Measurements from ENCODE around the gene NRL. TPM values are rescaled to one million over a fixed set of nuclear protein-coding genes. Genes with fewer than 3 reads are reported as not detected.

Gene NRL
- total RNA-seq, 4 donors from 2014 or later, result 0.79 to 4.5 (median 3.3) TPM

GRCh38 chr14:24058260-24058950 lies 56.3 kb downstream of the NRL start:
- no peaks in the 10 kb centered on the region for H3K9me3 ChIP-seq
- 39 to 51% methylated on average over 3 to 7 of the region's 7 CpGs for WGBS, 2 donors
- peaks cover 0 to 19% (median 0%) of the 10 kb centered on the region in 4 donors for H3K27me3 ChIP-seq
- no peak overlapping the region for H3K27ac ChIP-seq
- intact Hi-C loops (cut with DNase I), result loop anchor here (5.0 kb wide), 1 partner anchor 44 kb away; no protein-coding TSS in a partner anchor
- peak; percentile 68 to 93 (median 84) for TF ChIP-seq CTCF (IDR thresholded peaks at IDR 0.05)
- no peak for TF ChIP-seq POLR2A (IDR thresholded peaks at IDR 0.05)
- H3K4me1 ChIP-seq, result peaks cover 0 to 10% (median 0%) of the 10 kb centered on the region in 3 donors
- no peak overlapping the region for H3K4me3 ChIP-seq
- no peaks in the 10 kb centered on the region for H3K36me3 ChIP-seq
- no peak for DNase-seq

- no peak for DNase-seq
- no peaks in the 10 kb centered on the region for H3K9me3 ChIP-seq
- peaks cover 0 to 19% (median 0%) of the 10 kb centered on the region in 4 donors for H3K27me3 ChIP-seq
- TF ChIP-seq CTCF (IDR thresholded peaks at IDR 0.05), result no peak
- no peak for TF ChIP-seq POLR2A (IDR thresholded peaks at IDR 0.05)
- H3K36me3 ChIP-seq, result no peaks in the 10 kb centered on the region
- peaks cover 0 to 16% (median under 1%) of the 10 kb centered on the region in 3 donors for H3K4me1 ChIP-seq
- intact Hi-C loops (cut with DNase I), result loop anchor here (5.0 kb wide), 1 partner anchor 44 kb away; no protein-coding TSS in a partner anchor
- no peak overlapping the region for H3K4me3 ChIP-seq
- H3K27ac ChIP-seq, result no peak overlapping the region
- WGBS, 2 donors, result 52 to 62% methylated on average over 6 to 7 of the region's 14 CpGs
Measured at GRCh38 chr14:24057867-24058259, 56.9 kb downstream of the NRL start.

- Histone ChIP-seq H3K4me1 (peaks cover 5 to 22% (median 6%) of the 10 kb centered on the region in 3 donors), H3K4me3 (no peak overlapping the region), H3K27me3 (peaks cover 0 to 19% (median 0%) of the 10 kb centered on the region in 4 donors), H3K9me3 (no peaks in the 10 kb centered on the region), H3K27ac (no peak overlapping the region), H3K36me3 (no peaks in the 10 kb centered on the region)
- no peak for DNase-seq
- intact Hi-C loops (cut with DNase I), result loop anchor here (5.0 kb wide), 1 partner anchor 45 kb away; no protein-coding TSS in a partner anchor
- WGBS, 2 donors, result 60 to 75% methylated on average over 1 to 2 of the region's 2 CpGs
- TF ChIP-seq CTCF (IDR thresholded peaks at IDR 0.05), result no peak
- TF ChIP-seq POLR2A (IDR thresholded peaks at IDR 0.05), result no peak
Measured at GRCh38 chr14:24057271-24057670, 57.5 kb downstream of the NRL start.

GRCh38 chr14:24056800-24057184 lies 58.0 kb downstream of the NRL start:
- H3K27me3 ChIP-seq, result peaks cover 0 to 19% (median 0%) of the 10 kb centered on the region in 4 donors
- H3K36me3 ChIP-seq, result no peaks in the 10 kb centered on the region
- WGBS, 2 donors, result 33 to 67% methylated on average over 5 to 6 of the region's 8 CpGs
- H3K4me1 ChIP-seq, result peaks cover 7 to 27% (median 9%) of the 10 kb centered on the region in 3 donors
- H3K9me3 ChIP-seq, result no peaks in the 10 kb centered on the region
- H3K4me3 ChIP-seq, result no peak overlapping the region
- intact Hi-C loops (cut with DNase I), result loop anchor here (5.0 kb wide), 1 partner anchor 46 kb away; no protein-coding TSS in a partner anchor
- H3K27ac ChIP-seq, result no peak overlapping the region
- DNase-seq, result no peak
- no peak for TF ChIP-seq CTCF (IDR thresholded peaks at IDR 0.05)
- TF ChIP-seq POLR2A (IDR thresholded peaks at IDR 0.05), result no peak
